Activated CD8-positive, alpha-beta memory T cell treated with anti-CD3 and anti-CD28 coated beads, Interleukin-2, amount 10 ng/mL, durations not matched to agents 7 days and 5 days (primary cell): ENCODE results near the gene PHOX2B. TPM values are rescaled to one million over a fixed set of nuclear protein-coding genes. Genes with fewer than 3 reads are reported as not detected.
"Not testable (repeated sequence)": the region's sequence is repeated elsewhere in the genome, so short reads cannot be mapped to it uniquely, and the experiment has no call there.

ENCODE experiments used
- ATAC-seq: fragments of 150-1000 bp; cut with Tn5 transposase; one replicate; pipeline ENCODE4 v1.10.0; 2021; ENCODE audit warnings: moderate library complexity
- CTCF ChIA-PET: fragments of 350-600 bp; sonication (Branson Sonifier 250); formaldehyde crosslinking; loops from one replicate; lab custom pipeline; 2021; ENCODE audit warnings: antibody characterized with exemption; lab: Charles Lee
- DNase-seq: peaks from one replicate; pipeline ENCODE4 v3.0.0-alpha.2; 2020
- H3K27ac Mint-ChIP-seq: one replicate; pipeline ENCODE4 v1.8.0; 2021; ENCODE audit warnings: mild to moderate bottlenecking, mixed read lengths
- H3K27me3 Mint-ChIP-seq: one replicate; pipeline ENCODE4 v1.8.0; 2021; ENCODE audit warnings: mixed read lengths
- H3K36me3 Mint-ChIP-seq: one replicate; pipeline ENCODE4 v1.8.0; 2021; ENCODE audit warnings: mild to moderate bottlenecking, mixed read lengths
- H3K4me1 Mint-ChIP-seq: one replicate; pipeline ENCODE4 v1.8.0; 2021; ENCODE audit warnings: mixed read lengths
- H3K4me3 Mint-ChIP-seq: one replicate; pipeline ENCODE4 v1.8.0; 2021; ENCODE audit warnings: mild to moderate bottlenecking, moderate library complexity, mixed read lengths
- H3K9me3 Mint-ChIP-seq: one replicate; pipeline ENCODE4 v1.8.0; 2022; ENCODE audit warnings: low read depth, mixed read lengths
- total RNA-seq, 2 experiments: library from RNA; stranded (reverse); gene quantifications; one replicate each; pipeline ENCODE4 v1.2.3, GENCODE V29; 2021

Gene PHOX2B
- total RNA-seq, 2 experiments from 2014 or later, result not detected

- no peak overlapping the region for H3K4me3 Mint-ChIP-seq
- H3K9me3 Mint-ChIP-seq, result no peaks in the 10 kb centered on the region
- no peak overlapping the region for H3K27ac Mint-ChIP-seq
- H3K4me1 Mint-ChIP-seq, result no peaks in the 10 kb centered on the region
- DNase-seq, result no peak
- ATAC-seq, result no peak
- H3K36me3 Mint-ChIP-seq, result no peaks in the 10 kb centered on the region
- CTCF ChIA-PET, result no interaction called here
- H3K27me3 Mint-ChIP-seq, result no peaks in the 10 kb centered on the region
Observed at GRCh38 chr4:41713768-41714167, 34.8 kb downstream of the PHOX2B start.

GRCh38 chr4:41712425-41712824, 36.1 kb downstream of the PHOX2B start:
- Mint-ChIP-seq H3K36me3 (no peaks in the 10 kb centered on the region), H3K27me3 (no peaks in the 10 kb centered on the region), H3K4me1 (no peaks in the 10 kb centered on the region), H3K27ac (no peak overlapping the region), H3K9me3 (no peaks in the 10 kb centered on the region), H3K4me3 (no peak overlapping the region)
- CTCF ChIA-PET, result no interaction called here
- DNase-seq, result no peak
- ATAC-seq, result no peak

GRCh38 chr4:41711654-41712053, 36.9 kb downstream of the PHOX2B start:
- H3K27me3 Mint-ChIP-seq, H3K27ac Mint-ChIP-seq, DNase-seq, H3K4me1 Mint-ChIP-seq, CTCF ChIA-PET, ATAC-seq, H3K36me3 Mint-ChIP-seq, H3K9me3 Mint-ChIP-seq, H3K4me3 Mint-ChIP-seq: not testable (repeated sequence)

- Mint-ChIP-seq H3K4me1 (no peaks in the 10 kb centered on the region), H3K36me3 (no peaks in the 10 kb centered on the region), H3K27me3 (peaks cover 3% of the 10 kb centered on the region), H3K27ac (no peak overlapping the region), H3K4me3 (no peak overlapping the region), H3K9me3 (no peaks in the 10 kb centered on the region)
- ATAC-seq (no peak), DNase-seq (no peak)
- CTCF ChIA-PET, result no interaction called here
Observed at GRCh38 chr4:41709844-41710481, 38.6 kb downstream of the PHOX2B start.

- H3K27ac Mint-ChIP-seq, result no peak overlapping the region
- peaks cover 14% of the 10 kb centered on the region for H3K27me3 Mint-ChIP-seq
- H3K4me1 Mint-ChIP-seq, result no peaks in the 10 kb centered on the region
- DNase-seq (no peak), ATAC-seq (no peak)
- CTCF ChIA-PET, result no interaction called here
- no peaks in the 10 kb centered on the region for H3K36me3 Mint-ChIP-seq
- H3K9me3 Mint-ChIP-seq, result no peaks in the 10 kb centered on the region
- H3K4me3 Mint-ChIP-seq, result no peak overlapping the region
Observed at GRCh38 chr4:41703785-41704184, 44.7 kb downstream of the PHOX2B start.

GRCh38 chr4:41702770-41703169, 45.8 kb downstream of the PHOX2B start:
- ATAC-seq, result no peak
- H3K4me1 Mint-ChIP-seq, result no peaks in the 10 kb centered on the region
- DNase-seq, result no peak
- H3K36me3 Mint-ChIP-seq, result no peaks in the 10 kb centered on the region
- no peak overlapping the region for H3K27ac Mint-ChIP-seq
- CTCF ChIA-PET, result no interaction called here
- no peaks in the 10 kb centered on the region for H3K9me3 Mint-ChIP-seq
- peaks cover 15% of the 10 kb centered on the region for H3K27me3 Mint-ChIP-seq
- no peak overlapping the region for H3K4me3 Mint-ChIP-seq

GRCh38 chr4:41701983-41702382, 46.5 kb downstream of the PHOX2B start:
- Mint-ChIP-seq H3K4me1 (no peaks in the 10 kb centered on the region), H3K4me3 (no peak overlapping the region), H3K9me3 (no peaks in the 10 kb centered on the region), H3K36me3 (no peaks in the 10 kb centered on the region), H3K27ac (no peak overlapping the region), H3K27me3 (peaks cover 17% of the 10 kb centered on the region)
- no peak for ATAC-seq
- CTCF ChIA-PET, result no interaction called here
- DNase-seq, result no peak

- Mint-ChIP-seq H3K36me3 (no peaks in the 10 kb centered on the region), H3K4me1 (peaks cover 1% of the 10 kb centered on the region), H3K9me3 (no peaks in the 10 kb centered on the region), H3K27me3 (peaks cover 4% of the 10 kb centered on the region), H3K4me3 (no peak overlapping the region), H3K27ac (no peak overlapping the region)
- CTCF ChIA-PET, result interaction anchor here (0.6 kb wide), 1 partner anchor 191 kb away, joined by 3 read pairs; no protein-coding TSS in a partner anchor
- DNase-seq, result no peak
- no peak for ATAC-seq
Observed at GRCh38 chr4:41696763-41697162, 51.8 kb downstream of the PHOX2B start.

GRCh38 chr4:41696131-41696530, 52.4 kb downstream of the PHOX2B start:
- ATAC-seq (no peak), DNase-seq (no peak)
- no peaks in the 10 kb centered on the region for H3K9me3 Mint-ChIP-seq
- peaks cover 1% of the 10 kb centered on the region for H3K4me1 Mint-ChIP-seq
- peaks cover 2% of the 10 kb centered on the region for H3K27me3 Mint-ChIP-seq
- no peak overlapping the region for H3K27ac Mint-ChIP-seq
- CTCF ChIA-PET, result no interaction called here
- H3K4me3 Mint-ChIP-seq, result no peak overlapping the region
- no peaks in the 10 kb centered on the region for H3K36me3 Mint-ChIP-seq

Other genes starting within 250 kb of the PHOX2B start
- gene LIMCH1, start 210.6 kb downstream of the PHOX2B start, total RNA-seq, result not detected
- gene TMEM33, start 186.7 kb upstream of the PHOX2B start, total RNA-seq, result 10 to 100 TPM; 50.1 to 68.3 TPM
- under 1 TPM; 0.33 to 0.35 TPM for gene DCAF4L1, start 233.0 kb upstream of the PHOX2B start, total RNA-seq
- gene SLC30A9, start 241.8 kb upstream of the PHOX2B start, total RNA-seq, result 10 to 100 TPM; 31.9 to 33.9 TPM